Activated CD4-positive, alpha-beta T cell treated with anti-CD3 and anti-CD28 coated beads, Interleukin-2, amount 50 U/mL, for 16 hours (primary cell): Measurements from ENCODE around the gene RMI1.
"Not testable (repeated sequence)": the region's sequence is repeated elsewhere in the genome, so short reads cannot be mapped to it uniquely, and the experiment has no call there.

Experiments
- DNase-seq: peaks from one replicate; pipeline ENCODE4 v3.0.0-alpha.2; 2020

The RMI1 gene

GRCh38 chr9:84024041-84024575, 43.5 kb downstream of the RMI1 start:
- DNase-seq, result no peak

GRCh38 chr9:84027201-84027600, 46.6 kb downstream of the RMI1 start:
- DNase-seq, result no peak

GRCh38 chr9:84031534-84031933, 50.9 kb downstream of the RMI1 start:
- no peak for DNase-seq

GRCh38 chr9:84041857-84042256, 61.3 kb downstream of the RMI1 start:
- not testable (repeated sequence) for DNase-seq

GRCh38 chr9:84045481-84046097, 65.0 kb downstream of the RMI1 start:
- no peak for DNase-seq
